ENCODE data around the gene NSL1.

The NSL1 gene

GRCh38 chr1:212703991-212704564, 87.5 kb downstream of the NSL1 start:
- DNase-seq (ENCODE audit: low read depth), result no peak

- no peak for DNase-seq (ENCODE audit: low read depth)
Measured at GRCh38 chr1:212702672-212703071, 88.9 kb downstream of the NSL1 start.

GRCh38 chr1:212701910-212702309, 89.7 kb downstream of the NSL1 start:
- DNase-seq (ENCODE audit: low read depth), result peak; percentile 6

- peak; percentile 74 for DNase-seq (ENCODE audit: low read depth)
Measured at GRCh38 chr1:212700892-212701819, 90.4 kb downstream of the NSL1 start.

GRCh38 chr1:212700223-212700891, 91.2 kb downstream of the NSL1 start:
- DNase-seq (ENCODE audit: low read depth), result peak; percentile 48

- DNase-seq (ENCODE audit: low read depth), result peak; percentile 58
Measured at GRCh38 chr1:212699625-212700222, 91.9 kb downstream of the NSL1 start, which contains the start of gene BATF3. Gene BATF3 (minus strand): TSS chr1:212699840. CDS start chr1:212699762, 78 bp downstream.

GRCh38 chr1:212699104-212699624, 92.4 kb downstream of the NSL1 start:
- DNase-seq (ENCODE audit: low read depth), result peak; percentile 66

- no peak for DNase-seq (ENCODE audit: low read depth)
Measured at GRCh38 chr1:212698467-212699103, 93.0 kb downstream of the NSL1 start.

GRCh38 chr1:212696721-212697331, 94.8 kb downstream of the NSL1 start:
- no peak for DNase-seq (ENCODE audit: low read depth)

- DNase-seq (ENCODE audit: low read depth), result peak; percentile 84
Measured at GRCh38 chr1:212692774-212693644, 98.6 kb downstream of the NSL1 start.

- no peak for DNase-seq (ENCODE audit: low read depth)
Measured at GRCh38 chr1:212691561-212692071, 100.0 kb downstream of the NSL1 start.

GRCh38 chr1:212690816-212691403, 100.7 kb downstream of the NSL1 start:
- no peak for DNase-seq (ENCODE audit: low read depth)

GRCh38 chr1:212689758-212690529, 101.6 kb downstream of the NSL1 start:
- no peak for DNase-seq (ENCODE audit: low read depth)

- DNase-seq (ENCODE audit: low read depth), result no peak
Measured at GRCh38 chr1:212689196-212689725, 102.3 kb downstream of the NSL1 start.

- DNase-seq (ENCODE audit: low read depth), result no peak
Measured at GRCh38 chr1:212688341-212689047, 103.1 kb downstream of the NSL1 start.

- no peak for DNase-seq (ENCODE audit: low read depth)
Measured at GRCh38 chr1:212687811-212688210, 103.8 kb downstream of the NSL1 start.

GRCh38 chr1:212686591-212686990, 105.0 kb downstream of the NSL1 start:
- DNase-seq (ENCODE audit: low read depth), result no peak

GRCh38 chr1:212686069-212686468, 105.5 kb downstream of the NSL1 start:
- DNase-seq (ENCODE audit: low read depth), result no peak
